GM18868 (cell line): ENCODE results near the gene VANGL2.

Experiments
- ATAC-seq: cut with Tn5 transposase; IDR thresholded peaks from one replicate; pipeline ENCODE4 v1.9.1; 2021; ENCODE audit warnings: mild to moderate bottlenecking, moderate library complexity; ENCODE audit not compliant: unreplicated experiment

VANGL2 gene

GRCh38 chr1:160405331-160405877, 5.0 kb downstream of the VANGL2 start:
- no peak for ATAC-seq

- ATAC-seq: no peak
Measured at GRCh38 chr1:160406131-160406968, 6.0 kb downstream of the VANGL2 start.

DNA sequence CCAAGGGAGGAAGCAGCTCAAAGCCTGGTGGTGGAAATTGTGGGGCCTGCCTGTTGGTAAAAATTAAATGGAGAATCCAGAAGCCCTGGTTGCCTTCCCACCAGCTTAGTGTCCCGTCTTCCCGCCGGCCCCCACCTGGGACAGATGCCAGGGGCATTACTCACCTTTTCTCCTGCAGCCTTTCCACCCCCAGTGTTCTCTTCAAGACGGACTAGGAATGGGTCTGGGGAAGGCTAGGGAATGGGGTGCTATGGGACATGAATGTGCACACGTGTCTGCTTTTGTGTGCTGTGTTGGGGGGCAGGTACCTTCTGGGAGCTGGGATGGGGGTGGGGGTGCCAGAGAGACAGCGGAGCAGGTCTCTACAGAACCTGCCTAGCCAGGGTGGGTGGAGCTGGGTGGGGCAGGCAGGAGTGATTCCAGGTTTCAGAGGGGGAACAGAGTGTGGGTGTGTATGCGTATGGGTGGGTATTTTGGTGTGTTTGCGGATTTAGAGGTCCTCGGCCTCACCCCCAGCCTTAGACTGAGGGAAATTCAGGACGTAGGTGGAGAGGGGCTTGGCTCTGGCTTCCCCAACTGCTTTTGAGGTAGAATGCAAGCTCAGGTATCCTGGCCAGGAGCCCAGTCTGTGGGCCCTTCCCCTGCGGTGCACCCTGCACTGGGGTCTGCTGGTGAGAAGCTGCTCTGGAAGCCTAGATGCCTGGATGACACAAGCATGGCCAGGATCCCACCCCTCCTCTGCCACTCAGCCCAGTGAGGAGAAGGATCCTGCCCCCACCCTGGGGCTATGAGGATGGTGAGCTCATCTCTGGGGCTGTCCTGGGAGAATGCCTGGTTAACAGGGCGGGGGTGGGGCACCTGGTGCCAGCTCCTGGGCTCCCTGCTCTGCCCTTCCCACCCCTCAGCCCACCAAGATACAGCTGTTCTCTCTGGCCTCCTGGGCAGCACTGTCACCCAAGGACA, 7.8 kb downstream of the VANGL2 start:
- no peak for ATAC-seq

DNA sequence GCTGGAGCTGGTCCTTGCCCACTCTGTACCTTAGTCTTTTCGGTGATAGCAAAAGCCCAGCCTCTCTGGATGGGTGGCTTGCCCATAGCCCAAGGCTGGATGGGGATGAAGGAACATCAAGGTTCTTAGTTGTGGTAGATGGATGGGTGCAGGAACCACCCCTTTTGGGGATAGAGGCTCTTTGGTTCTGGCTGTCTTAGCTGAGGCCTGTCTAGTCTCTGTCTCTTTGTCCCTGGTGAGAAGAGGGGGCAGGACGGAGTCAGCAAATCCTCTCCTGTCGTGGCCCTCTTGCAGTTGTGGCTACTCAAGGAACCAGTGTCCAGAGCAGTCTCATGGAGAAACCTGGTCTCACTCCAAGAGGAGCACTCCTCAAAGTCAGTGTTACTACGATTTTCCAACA, 8.5 kb downstream of the VANGL2 start:
- no peak for ATAC-seq

DNA sequence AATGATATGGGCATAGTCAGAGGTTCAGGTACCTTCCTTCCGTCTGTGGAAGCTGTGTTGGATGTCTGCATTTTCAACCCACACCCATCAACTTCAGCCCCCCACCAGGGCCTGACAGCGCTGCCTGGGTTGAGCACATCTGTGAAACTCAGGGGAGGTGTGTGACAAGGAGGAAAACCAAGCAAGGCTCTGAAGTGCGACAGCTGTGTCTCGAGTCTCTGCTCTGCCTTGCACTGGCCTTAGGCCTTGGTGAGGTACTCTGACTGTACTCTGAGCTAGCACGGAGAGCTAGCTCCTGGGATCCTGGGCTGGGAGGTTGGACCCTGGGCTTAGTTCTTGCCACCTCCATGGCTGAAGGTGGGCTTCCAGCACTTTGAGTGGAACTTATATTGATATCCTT, 9.1 kb downstream of the VANGL2 start:
- no peak for ATAC-seq

GRCh38 chr1:160410406-160411005, 10.1 kb downstream of the VANGL2 start:
- no peak for ATAC-seq

- no peak for ATAC-seq
Measured at GRCh38 chr1:160411271-160412027, 11.1 kb downstream of the VANGL2 start.

- ATAC-seq: no peak
Measured at GRCh38 chr1:160412028-160412362, 11.6 kb downstream of the VANGL2 start.

DNA sequence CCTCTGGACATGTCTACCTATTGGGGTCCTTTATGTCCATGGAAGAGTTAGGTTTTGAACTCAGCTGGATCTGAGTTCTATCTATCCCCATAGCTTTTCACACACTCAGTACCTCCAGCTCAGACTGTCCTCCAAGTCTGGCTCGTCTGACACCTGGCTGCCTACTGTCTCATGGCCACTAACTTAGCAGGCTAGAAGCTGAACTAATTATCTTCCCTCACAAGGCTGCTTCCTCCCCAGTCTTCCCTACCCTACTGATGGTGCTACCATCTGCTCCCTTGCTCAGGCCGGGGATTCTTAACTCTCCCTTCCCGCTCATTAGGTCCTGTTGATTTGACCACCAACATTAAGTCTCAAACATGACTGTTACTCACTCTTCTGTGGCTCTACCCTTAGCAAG, 13.4 kb downstream of the VANGL2 start:
- no peak for ATAC-seq

DNA sequence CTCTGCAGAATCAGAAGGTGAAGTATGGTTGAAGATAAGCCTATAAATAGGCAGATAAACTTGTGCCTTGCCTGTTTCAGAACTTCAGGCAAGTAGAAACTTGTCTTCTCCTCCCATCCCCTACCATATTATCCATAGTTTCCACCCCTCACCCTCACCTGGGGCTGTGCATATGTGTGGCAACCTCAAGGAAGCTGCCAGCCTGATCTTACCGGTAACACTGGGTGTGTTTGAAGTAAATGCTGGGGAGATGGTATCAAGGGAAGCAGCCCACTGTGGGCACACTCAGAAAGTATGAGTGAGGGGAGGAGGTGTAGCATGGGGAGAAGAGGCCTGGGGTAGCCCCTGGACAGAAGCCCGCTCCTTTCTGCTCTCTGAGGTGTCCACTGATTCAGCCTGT, 14.5 kb downstream of the VANGL2 start:
- ATAC-seq: no peak

GRCh38 chr1:160415696-160416290, 15.4 kb downstream of the VANGL2 start:
- no peak for ATAC-seq

DNA sequence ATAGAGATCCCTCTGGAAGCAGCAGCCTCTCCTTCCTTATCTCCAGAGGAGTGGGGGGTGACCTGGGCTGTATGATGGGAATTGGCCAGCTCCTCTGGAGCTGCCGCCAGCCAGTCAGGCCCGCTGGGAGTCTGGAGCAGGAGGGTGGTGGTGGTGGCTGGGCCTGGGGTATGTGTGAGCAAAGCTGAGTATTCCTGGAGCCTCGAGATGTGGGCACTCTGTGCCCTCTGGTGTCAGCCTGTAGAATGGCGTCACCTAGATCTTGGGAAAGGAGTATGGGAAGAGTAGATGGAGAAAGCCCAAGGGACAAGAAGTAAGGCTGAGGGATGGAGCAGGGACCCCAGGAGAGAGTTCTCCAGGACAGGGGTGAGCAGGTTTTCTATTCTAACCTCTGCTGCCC, 16.0 kb downstream of the VANGL2 start:
- ATAC-seq: no peak

- no peak for ATAC-seq
Measured at GRCh38 chr1:160418483-160418882, 18.1 kb downstream of the VANGL2 start.

- no peak for ATAC-seq
Measured at GRCh38 chr1:160419150-160419837, 18.9 kb downstream of the VANGL2 start.

DNA sequence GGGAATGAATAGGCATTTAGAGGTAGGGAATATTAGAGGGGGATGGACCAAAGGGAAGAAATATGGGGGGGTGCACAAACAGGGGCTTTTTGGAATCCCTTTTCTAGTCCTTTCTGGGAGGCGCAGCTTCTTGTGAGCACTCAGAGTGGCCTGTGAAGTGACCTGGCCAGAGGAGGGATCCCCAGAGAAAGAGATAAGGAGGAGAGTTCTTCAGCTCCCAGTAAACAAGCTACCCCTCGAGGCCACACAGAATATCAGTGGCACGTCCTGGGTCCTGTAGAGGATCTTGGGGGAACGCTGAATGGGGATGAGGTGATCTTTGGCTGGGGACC, 19.4 kb downstream of the VANGL2 start:
- no peak for ATAC-seq

DNA sequence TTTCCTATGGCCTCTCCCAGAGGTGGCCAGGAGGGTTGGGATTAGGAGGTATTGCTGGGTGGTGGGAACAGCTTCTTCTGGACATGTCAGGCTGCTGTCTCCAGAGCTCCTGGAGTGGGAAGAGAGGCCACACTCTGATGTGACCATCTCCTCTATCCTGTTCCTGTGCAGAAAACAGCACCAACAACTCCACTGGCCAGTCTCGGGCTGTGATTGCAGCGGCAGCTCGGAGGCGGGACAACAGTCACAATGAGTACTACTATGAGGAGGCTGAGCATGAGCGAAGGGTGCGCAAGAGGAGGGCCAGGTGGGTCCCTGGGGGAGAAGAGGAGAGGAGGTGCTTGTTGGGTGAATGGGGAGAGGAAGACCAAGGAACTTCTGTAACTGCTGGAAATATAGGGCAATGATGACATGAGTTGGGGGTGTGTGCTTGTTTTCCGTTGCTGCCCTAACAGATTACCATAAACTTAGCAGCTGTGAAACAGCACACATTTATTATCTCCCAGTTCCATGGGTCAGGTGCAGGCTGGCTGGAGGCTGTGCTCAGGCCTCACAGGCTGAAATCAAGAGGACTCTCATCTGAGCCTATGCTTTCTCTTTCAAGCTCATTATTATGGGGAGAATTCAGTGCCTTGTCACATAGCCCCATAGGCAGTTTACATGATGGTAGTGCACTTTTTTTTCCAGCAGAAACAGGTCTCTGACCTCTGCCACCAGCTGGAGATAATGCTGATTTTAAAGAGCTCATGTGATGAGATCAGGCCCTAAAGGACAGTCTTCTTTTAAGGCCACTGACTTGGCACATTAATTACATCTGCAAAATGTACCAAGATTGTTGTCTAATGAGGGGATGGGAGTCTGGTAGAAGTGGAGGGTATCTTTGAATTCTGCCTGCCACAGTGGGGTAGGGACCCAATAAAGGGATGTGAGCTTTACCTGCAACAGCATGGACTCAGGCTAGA, 20.8 kb downstream of the VANGL2 start:
- no peak for ATAC-seq

- ATAC-seq: no peak
Measured at GRCh38 chr1:160421881-160422280, 21.5 kb downstream of the VANGL2 start.

DNA sequence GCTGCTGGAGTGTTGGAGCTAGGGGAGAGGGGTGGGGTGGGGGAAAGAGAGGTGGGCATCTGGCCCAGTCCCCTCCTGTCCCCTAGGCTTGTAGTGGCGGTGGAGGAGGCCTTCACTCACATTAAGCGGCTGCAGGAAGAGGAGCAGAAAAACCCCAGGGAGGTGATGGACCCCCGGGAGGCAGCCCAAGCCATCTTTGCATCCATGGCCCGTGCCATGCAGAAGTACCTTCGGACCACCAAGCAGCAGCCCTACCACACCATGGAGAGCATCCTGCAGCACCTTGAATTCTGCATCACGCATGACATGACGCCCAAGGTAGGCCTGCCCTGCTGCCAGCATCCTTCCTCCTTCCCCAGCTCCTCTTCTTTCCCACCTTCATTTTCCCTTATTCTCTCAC, 23.6 kb downstream of the VANGL2 start:
- ATAC-seq: no peak

GRCh38 chr1:160425847-160426246, 25.5 kb downstream of the VANGL2 start:
- no peak for ATAC-seq
